Measurements from ENCODE around the gene ZNF771. TPM values are rescaled to one million over a fixed set of nuclear protein-coding genes. Genes with fewer than 3 reads are reported as not detected.
A peak's percentile ranks its signal among the peaks of the same experiment; 100 is the strongest.

Gene ZNF771
- total RNA-seq, 2 experiments from 2014 or later = 5.4 to 5.7 TPM

DNA sequence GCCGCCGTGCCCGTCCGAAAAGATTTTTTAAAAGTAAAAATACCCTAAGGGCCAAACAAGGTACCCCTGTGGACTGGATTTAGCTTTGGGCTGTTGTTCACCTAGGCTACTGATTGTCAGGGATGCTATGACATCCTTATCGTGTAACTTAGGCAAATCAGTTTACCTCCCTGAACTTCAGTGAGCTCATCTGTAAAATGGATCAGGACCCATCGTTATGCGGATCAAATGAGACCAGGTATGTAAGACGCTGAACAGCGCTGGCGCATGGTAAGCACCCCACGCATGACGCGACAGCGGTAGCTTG lies 658 bp upstream of the ZNF771 start:
- intact Hi-C loops (cut with micrococcal nuclease) = loop anchor here (2.0 kb wide), 1 partner anchor 36 kb away; the partner anchor contains the start of gene TBC1D10B
- Mint-ChIP-seq H3K36me3 (peaks cover 6% of the 10 kb centered on the region), H3K4me1 (ENCODE audit: low read depth) (peaks cover 22% of the 10 kb centered on the region), H3K27me3 (no peaks in the 10 kb centered on the region), H3K27ac (peak overlapping the region; percentile 91), H3K9me3 (no peaks in the 10 kb centered on the region), H3K4me3 (peak overlapping the region; percentile 95)
- ChIA-PET CTCF (interaction anchor here (0.8 to 6.0 kb wide), 11 partner anchors 11 to 375 kb away, joined by 3 to 48 read pairs (median 7); partner anchors contain the start of genes DCTPP1, SEPTIN1, TBC1D10B and TBX6), POLR2A (interaction anchor here (1.0 to 3.1 kb wide), 10 partner anchors 9 to 243 kb away, joined by 3 to 22 read pairs (median 5); partner anchors contain the start of genes DCTPP1, SEPTIN1, ZNF48 and ZNF688)
- DNase-seq = no peak

DNA sequence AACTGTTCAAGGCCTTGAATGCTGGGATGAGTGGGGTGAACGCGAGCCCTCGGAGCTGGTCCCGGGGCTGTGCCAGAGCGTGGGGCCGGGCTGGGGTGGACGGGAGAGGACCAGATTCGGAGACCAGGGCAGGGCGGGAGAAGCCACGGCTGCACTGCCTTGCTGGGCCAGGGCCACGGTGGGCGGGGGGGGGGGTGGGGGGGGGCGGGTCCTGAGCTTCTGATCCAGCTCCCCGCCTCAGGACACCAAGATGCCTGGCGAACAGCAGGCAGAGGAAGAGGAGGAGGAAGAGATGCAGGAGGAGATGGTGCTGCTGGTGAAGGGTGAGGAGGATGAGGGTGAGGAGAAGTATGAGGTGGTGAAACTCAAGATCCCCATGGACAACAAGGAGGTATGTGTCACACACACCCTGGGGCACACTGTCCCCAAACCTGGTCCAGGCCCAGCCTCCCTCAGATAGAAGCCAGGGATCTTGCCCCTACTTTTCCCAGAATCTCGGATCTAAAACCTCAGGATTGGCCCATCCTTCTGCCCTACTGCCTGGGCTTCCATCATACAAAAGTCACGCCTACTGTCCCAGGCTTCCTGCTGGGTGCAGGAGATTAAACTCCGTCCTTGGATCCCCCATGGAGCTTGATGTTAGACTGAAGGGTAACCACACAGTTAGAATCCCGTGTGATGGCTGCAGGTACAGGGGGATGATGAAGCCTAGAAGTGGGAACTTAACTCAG lies 563 bp downstream of the ZNF771 start:
- intact Hi-C loops (cut with micrococcal nuclease) = loop anchor here (2.0 kb wide), 2 partner anchors 37 to 53 kb away; partner anchors contain the start of genes CD2BP2 and TBC1D10B
- H3K4me3 Mint-ChIP-seq = peak overlapping the region; percentile 79
- ChIA-PET CTCF (interaction anchor here (0.5 to 6.0 kb wide), 19 partner anchors 10 to 376 kb away, joined by 3 to 48 read pairs (median 5); partner anchors contain the start of genes CD2BP2, DCTPP1, GDPD3 and SEPHS2), POLR2A (interaction anchor here (0.7 to 3.1 kb wide), 15 partner anchors 8 to 315 kb away, joined by 3 to 22 read pairs (median 3); partner anchors contain the start of genes SEPTIN1, ZNF48, ZNF688 and ZNF764)
- H3K27me3 Mint-ChIP-seq = no peaks in the 10 kb centered on the region
- peaks cover 26% of the 10 kb centered on the region for H3K4me1 Mint-ChIP-seq (ENCODE audit: low read depth)
- peak; percentile 18 for DNase-seq
- no peaks in the 10 kb centered on the region for H3K9me3 Mint-ChIP-seq
- H3K36me3 Mint-ChIP-seq = peaks cover 12% of the 10 kb centered on the region
- H3K27ac Mint-ChIP-seq = peak overlapping the region; percentile 81

DNA sequence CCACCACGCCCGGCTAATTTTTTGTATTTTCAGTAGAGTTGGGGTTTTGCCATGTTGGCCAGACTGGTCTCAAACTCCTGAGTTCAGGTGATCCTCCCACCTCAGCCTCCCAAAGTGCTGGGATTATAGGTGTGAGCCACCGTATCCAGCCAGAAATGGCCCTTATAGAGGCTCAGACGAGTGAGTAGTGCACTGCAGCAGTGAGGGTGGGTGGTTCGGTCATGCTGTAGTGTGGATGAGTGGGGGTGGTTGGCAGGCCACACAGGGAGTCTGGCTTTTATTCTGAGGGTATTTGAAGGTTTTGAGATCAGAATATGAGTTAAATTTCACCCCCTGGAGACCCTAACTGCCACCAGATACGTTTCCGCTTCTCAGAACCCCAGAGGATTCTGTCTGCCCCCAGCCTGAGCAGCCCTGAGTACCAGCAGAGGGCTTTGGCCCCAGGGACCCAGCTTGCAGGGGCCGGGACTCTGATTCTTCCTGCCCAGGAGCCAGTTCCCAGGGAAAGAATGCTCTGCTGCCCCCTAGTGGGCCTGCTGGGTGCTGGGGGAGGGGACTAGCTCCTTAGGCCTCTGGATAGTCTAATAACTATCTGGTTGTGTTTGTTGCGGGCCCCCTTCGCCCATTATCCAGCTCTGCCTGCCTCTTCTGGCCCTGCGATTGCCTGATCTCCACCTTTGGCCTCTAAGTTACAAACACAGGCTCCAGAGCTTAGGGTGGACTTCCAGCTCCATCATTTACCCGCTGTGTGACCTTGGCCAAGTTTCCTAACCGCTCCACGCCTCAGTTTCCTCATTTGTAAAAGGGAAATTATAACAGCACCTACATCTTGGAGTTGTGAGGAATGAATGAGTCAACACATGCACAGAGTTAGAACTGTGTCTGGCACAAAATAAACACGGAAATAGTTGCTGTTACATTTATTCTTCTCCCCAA lies 2.0 kb downstream of the ZNF771 start:
- no peaks in the 10 kb centered on the region for H3K27me3 Mint-ChIP-seq
- CTCF ChIA-PET = interaction anchor here (0.6 to 6.0 kb wide), 38 partner anchors 9 to 436 kb away, joined by 3 to 48 read pairs (median 5); partner anchors contain the start of genes CD2BP2, CORO1A, DCTPP1 and GDPD3
- no peaks in the 10 kb centered on the region for H3K9me3 Mint-ChIP-seq
- DNase-seq = peak; percentile 95
- peak overlapping the region; percentile 62 for H3K27ac Mint-ChIP-seq
- POLR2A ChIA-PET = interaction anchor here (1.0 to 1.7 kb wide), 6 partner anchors 8 to 317 kb away, joined by 3 to 7 read pairs (median 3); partner anchors contain the start of gene ZNF48
- H3K4me3 Mint-ChIP-seq = peak overlapping the region; percentile 79
- peaks cover 18% of the 10 kb centered on the region for H3K36me3 Mint-ChIP-seq
- intact Hi-C loops (cut with micrococcal nuclease) = loop anchor here (2.0 kb wide), 1 partner anchor 55 kb away; the partner anchor contains the start of gene CD2BP2
- H3K4me1 Mint-ChIP-seq (ENCODE audit: low read depth) = peaks cover 29% of the 10 kb centered on the region

DNA sequence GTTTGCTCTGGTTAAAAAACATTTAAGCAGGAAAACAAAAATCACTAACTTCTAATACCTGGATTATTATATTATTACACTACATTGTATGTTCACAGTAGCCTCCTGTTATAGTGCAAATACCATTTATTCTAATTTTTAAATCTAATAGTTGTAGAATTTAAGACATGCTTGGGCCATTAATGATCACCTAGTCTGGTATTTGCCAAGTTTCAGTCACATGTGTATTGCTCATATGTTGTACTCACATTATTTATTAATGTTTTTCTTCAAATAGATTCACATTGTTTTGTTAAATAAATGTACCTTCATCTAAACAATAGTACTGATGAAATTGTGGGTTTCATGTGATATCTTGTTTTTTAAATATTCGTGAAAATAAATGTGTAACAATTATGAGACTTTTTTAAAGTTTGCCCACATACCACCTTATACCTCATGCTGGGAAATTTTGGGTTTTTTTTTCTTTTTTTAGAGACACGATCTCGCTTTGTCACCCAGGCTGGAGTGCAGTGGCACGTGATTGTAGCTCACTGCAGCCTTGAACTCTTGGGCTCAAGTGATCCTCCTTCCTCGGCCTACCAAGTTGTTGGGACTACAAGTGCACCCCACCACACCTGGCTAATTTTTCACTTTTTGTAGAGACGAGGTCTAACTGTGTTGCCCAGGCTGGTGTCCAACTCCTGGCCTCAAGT lies 5.9 kb downstream of the ZNF771 start:
- H3K9me3 Mint-ChIP-seq = no peaks in the 10 kb centered on the region
- ChIA-PET CTCF (interaction anchor here (0.6 to 1.1 kb wide), 2 partner anchors 321 to 1602 kb away, joined by 3 read pairs; partner anchors contain the start of gene TBX6), POLR2A (interaction anchor here (0.7 kb wide), 1 partner anchor 11 kb away, joined by 3 read pairs; no protein-coding TSS in a partner anchor)
- intact Hi-C loops (cut with micrococcal nuclease) = no loop called here
- H3K27me3 Mint-ChIP-seq = no peaks in the 10 kb centered on the region
- H3K36me3 Mint-ChIP-seq = peaks cover 20% of the 10 kb centered on the region
- no peak overlapping the region for H3K4me3 Mint-ChIP-seq
- H3K27ac Mint-ChIP-seq = no peak overlapping the region
- H3K4me1 Mint-ChIP-seq (ENCODE audit: low read depth) = peaks cover 42% of the 10 kb centered on the region
- DNase-seq = no peak

DNA sequence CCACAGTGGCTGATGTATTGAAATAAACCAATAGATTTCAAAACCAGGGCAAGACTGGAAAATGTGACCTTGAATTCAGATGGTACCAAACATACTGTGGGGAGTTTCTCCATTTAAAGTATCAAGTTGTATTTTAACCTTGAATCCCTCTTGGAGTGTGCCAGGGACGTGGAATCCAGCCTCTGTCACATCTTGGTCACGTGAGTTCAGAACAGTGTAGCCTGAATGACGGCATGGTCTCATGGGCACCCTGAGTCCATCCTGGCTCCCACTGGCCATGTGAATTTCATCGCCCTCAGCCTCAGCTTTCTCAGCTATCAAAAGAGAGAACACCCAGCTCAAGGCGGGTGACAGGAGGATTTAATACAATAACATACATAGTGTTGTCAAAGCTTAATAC lies 6.8 kb downstream of the ZNF771 start:
- no peak for DNase-seq
- no peaks in the 10 kb centered on the region for H3K9me3 Mint-ChIP-seq
- no peak overlapping the region for H3K4me3 Mint-ChIP-seq
- POLR2A ChIA-PET = interaction anchor here (0.7 to 1.2 kb wide), 2 partner anchors 12 to 31 kb away, joined by 3 read pairs; partner anchors contain the start of gene SEPTIN1
- peaks cover 40% of the 10 kb centered on the region for H3K4me1 Mint-ChIP-seq (ENCODE audit: low read depth)
- H3K27me3 Mint-ChIP-seq = no peaks in the 10 kb centered on the region
- peaks cover 27% of the 10 kb centered on the region for H3K36me3 Mint-ChIP-seq
- intact Hi-C loops (cut with micrococcal nuclease) = no loop called here
- no peak overlapping the region for H3K27ac Mint-ChIP-seq
- CTCF ChIA-PET = interaction anchor here (0.6 kb wide), 2 partner anchors 44 to 79 kb away, joined by 3 read pairs; no protein-coding TSS in a partner anchor

DNA sequence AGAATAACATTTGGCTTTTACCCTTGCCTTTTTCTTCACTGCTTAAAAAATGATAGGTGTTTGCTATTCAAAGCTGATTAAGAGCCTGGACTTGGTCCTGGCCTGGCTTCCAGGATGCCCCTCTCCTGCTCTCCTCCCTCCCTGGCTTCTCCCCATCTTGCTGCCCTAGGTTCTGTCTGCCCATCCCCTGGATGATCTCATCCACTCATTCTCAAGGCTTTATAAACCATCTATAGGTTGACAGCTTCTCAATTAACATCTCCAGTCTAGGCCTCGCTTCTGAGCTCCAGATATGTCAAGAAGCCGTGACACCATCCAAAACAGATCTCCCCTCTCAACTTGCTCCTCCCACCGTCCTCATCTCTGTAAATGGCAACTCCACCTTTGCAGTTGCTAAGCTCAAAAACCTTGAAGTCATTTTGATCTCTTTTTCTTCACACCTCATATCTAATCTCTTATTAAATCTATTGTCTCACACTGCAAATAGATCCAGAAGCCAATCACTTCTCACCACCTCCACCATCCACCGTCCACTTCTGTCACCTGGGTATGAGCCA lies 8.7 kb downstream of the ZNF771 start:
- CTCF ChIA-PET = interaction anchor here (0.9 to 6.0 kb wide), 5 partner anchors 14 to 361 kb away, joined by 3 to 46 read pairs (median 4); partner anchors contain the start of genes DCTPP1 and ITGAL
- intact Hi-C loops (cut with micrococcal nuclease) = no loop called here
- H3K36me3 Mint-ChIP-seq = peaks cover 33% of the 10 kb centered on the region

DNA sequence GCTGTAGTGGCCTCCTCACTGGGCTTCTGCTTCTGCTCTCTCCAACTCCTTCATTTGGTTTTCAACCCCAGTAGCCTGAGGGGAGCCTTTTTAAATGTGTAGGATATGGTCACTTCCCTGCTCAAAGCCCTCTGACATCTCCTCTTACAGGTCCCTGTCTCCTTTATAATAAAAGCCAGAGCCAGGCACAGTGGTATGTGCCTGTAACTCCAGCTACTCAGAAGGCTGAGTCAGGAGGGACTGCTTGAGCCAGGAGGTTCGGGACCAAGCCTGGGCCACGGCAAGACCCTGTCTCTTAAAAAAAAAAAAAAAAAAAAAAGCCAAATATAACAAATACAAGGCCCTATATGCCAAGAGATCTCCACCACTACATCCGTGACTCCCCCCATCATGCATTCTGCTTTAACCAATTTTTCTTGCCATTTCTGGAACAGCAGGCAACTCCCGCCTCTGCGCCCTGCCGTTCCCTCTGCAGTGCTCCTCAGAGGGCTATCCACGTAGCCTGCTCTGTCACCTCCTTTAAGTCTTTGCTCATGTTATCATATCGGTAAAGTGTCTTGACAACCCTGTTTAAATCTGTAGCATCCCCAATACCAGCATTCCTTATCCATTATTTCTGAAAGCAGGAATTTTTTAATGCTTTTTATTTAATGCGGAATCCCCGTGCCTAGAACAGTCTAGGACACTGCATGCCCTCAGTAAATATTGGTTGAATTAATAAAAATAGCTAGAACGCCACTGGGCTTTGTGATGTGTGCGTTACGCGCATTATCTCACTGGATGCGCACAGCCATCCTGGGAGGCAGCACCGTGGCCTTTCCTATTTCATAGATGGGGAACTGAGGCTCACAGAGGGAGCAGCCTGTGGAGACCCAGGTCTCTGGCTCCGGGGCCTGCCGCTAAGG lies 9.5 kb downstream of the ZNF771 start:
- no peak for DNase-seq
- ChIA-PET CTCF (interaction anchor here (0.6 to 6.0 kb wide), 17 partner anchors 9 to 327 kb away, joined by 3 to 48 read pairs (median 4); partner anchors contain the start of genes DCTPP1, ZNF48, ZNF688 and ZNF747), POLR2A (interaction anchor here (0.7 to 1.9 kb wide), 18 partner anchors 7 to 218 kb away, joined by 3 to 22 read pairs (median 5); partner anchors contain the start of genes CD2BP2, DCTPP1, ITGAL and SEPHS2)
- Mint-ChIP-seq H3K36me3 (peaks cover 34% of the 10 kb centered on the region), H3K27ac (peak overlapping the region; percentile 1), H3K27me3 (no peaks in the 10 kb centered on the region), H3K4me3 (peak overlapping the region; percentile 39), H3K9me3 (no peaks in the 10 kb centered on the region), H3K4me1 (ENCODE audit: low read depth) (peaks cover 32% of the 10 kb centered on the region)
- intact Hi-C loops (cut with micrococcal nuclease) = no loop called here

More for the DNA sequence above, 8.7 kb downstream of the ZNF771 start:
- Mint-ChIP-seq H3K27me3 (no peaks in the 10 kb centered on the region), H3K4me3 (no peak overlapping the region), H3K4me1 (ENCODE audit: low read depth) (peaks cover 30% of the 10 kb centered on the region), H3K9me3 (no peaks in the 10 kb centered on the region), H3K27ac (no peak overlapping the region)
- POLR2A ChIA-PET = interaction anchor here (0.9 kb wide), 1 partner anchor 9 kb away, joined by 3 read pairs; the partner anchor contains the start of gene ZNF771
- DNase-seq = no peak

DNA sequence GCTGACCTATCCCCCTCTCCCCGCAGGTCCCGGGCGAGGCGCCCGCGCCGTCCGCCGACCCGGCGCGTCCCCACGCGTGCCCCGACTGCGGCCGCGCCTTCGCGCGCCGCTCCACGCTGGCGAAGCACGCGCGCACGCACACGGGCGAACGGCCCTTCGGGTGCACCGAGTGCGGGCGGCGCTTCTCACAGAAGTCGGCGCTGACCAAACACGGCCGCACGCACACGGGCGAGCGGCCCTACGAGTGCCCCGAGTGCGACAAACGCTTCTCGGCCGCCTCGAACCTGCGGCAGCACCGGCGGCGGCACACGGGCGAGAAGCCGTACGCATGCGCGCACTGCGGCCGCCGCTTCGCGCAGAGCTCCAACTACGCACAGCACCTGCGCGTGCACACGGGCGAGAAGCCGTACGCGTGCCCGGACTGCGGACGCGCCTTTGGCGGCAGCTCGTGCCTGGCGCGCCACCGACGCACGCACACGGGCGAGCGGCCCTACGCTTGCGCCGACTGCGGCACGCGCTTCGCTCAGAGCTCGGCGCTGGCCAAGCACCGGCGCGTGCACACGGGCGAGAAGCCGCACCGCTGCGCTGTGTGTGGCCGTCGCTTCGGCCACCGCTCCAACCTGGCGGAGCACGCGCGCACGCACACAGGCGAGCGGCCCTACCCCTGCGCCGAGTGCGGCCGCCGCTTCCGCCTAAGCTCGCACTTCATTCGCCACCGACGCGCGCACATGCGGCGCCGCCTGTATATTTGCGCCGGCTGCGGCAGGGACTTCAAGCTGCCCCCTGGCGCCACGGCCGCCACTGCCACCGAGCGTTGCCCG lies 10.3 kb downstream of the ZNF771 start:
- Mint-ChIP-seq H3K36me3 (peaks cover 32% of the 10 kb centered on the region), H3K4me3 (peak overlapping the region; percentile 58), H3K27ac (no peak overlapping the region), H3K9me3 (no peaks in the 10 kb centered on the region), H3K4me1 (ENCODE audit: low read depth) (peaks cover 28% of the 10 kb centered on the region), H3K27me3 (no peaks in the 10 kb centered on the region)
- ChIA-PET CTCF (interaction anchor here (0.5 to 6.0 kb wide), 23 partner anchors 9 to 361 kb away, joined by 3 to 48 read pairs (median 4); partner anchors contain the start of genes DCTPP1, ZNF48, ZNF688 and ZNF747), POLR2A (interaction anchor here (0.7 to 1.9 kb wide), 21 partner anchors 8 to 353 kb away, joined by 3 to 22 read pairs (median 4); partner anchors contain the start of genes ALDOA, CD2BP2, DCTPP1 and ITGAL)
- intact Hi-C loops (cut with micrococcal nuclease) = no loop called here
- peak; percentile 92 for DNase-seq

Measured in activated CD4-positive, alpha-beta memory T cell treated with anti-CD3 and anti-CD28 coated beads for 36 hours (primary cell).